ENCODE data around the gene IQCE.
A peak's percentile ranks its signal among the peaks of the same experiment; 100 is the strongest.

IQCE gene, protein sequence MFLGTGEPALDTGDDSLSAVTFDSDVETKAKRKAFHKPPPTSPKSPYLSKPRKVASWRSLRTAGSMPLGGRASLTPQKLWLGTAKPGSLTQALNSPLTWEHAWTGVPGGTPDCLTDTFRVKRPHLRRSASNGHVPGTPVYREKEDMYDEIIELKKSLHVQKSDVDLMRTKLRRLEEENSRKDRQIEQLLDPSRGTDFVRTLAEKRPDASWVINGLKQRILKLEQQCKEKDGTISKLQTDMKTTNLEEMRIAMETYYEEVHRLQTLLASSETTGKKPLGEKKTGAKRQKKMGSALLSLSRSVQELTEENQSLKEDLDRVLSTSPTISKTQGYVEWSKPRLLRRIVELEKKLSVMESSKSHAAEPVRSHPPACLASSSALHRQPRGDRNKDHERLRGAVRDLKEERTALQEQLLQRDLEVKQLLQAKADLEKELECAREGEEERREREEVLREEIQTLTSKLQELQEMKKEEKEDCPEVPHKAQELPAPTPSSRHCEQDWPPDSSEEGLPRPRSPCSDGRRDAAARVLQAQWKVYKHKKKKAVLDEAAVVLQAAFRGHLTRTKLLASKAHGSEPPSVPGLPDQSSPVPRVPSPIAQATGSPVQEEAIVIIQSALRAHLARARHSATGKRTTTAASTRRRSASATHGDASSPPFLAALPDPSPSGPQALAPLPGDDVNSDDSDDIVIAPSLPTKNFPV

DNA sequence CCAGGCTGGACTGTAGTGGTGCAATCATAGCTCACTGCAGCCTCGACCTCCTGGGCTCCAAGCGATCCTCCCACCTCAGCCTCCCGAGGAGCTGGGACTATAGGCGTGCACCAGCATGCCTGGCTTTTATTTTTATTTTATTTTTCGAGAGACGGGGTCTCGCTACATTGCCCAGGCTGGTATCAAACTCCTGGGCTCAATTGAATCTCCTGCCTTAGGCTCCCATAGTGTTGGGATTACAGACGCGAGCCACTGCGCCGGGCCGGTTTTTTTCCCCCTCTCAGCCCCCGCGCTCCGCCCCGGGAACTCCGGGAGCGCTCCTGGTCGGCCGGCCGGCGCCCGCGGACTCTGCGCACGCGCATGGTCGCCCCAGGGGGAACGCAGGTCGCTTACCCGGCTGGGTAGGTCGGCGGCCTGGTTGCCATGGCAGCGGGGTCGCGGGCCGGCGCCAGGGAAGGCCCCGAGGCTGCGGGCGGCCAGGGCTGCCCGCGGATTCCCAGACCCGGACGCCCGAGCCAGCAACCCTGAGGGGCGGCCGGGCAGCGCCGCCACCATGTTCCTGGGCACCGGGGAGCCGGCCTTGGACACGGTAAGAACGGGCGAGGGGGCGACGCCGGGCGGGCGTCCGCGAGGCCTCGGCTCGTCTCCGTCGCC lies at the start of gene IQCE:
TSS of gene IQCE (plus strand) at position 351 of the 654 bp plus-strand sequence. CDS start at position 554, 203 bp downstream.
- DNase-seq: peak; percentile 17 to 95 (median 82)

- DNase-seq: no peak
Observed at GRCh38 chr7:2509298-2509906, 49.4 kb upstream of the IQCE start.

- DNase-seq: no peak
Observed at GRCh38 chr7:2510130-2510776, 48.5 kb upstream of the IQCE start.

DNA sequence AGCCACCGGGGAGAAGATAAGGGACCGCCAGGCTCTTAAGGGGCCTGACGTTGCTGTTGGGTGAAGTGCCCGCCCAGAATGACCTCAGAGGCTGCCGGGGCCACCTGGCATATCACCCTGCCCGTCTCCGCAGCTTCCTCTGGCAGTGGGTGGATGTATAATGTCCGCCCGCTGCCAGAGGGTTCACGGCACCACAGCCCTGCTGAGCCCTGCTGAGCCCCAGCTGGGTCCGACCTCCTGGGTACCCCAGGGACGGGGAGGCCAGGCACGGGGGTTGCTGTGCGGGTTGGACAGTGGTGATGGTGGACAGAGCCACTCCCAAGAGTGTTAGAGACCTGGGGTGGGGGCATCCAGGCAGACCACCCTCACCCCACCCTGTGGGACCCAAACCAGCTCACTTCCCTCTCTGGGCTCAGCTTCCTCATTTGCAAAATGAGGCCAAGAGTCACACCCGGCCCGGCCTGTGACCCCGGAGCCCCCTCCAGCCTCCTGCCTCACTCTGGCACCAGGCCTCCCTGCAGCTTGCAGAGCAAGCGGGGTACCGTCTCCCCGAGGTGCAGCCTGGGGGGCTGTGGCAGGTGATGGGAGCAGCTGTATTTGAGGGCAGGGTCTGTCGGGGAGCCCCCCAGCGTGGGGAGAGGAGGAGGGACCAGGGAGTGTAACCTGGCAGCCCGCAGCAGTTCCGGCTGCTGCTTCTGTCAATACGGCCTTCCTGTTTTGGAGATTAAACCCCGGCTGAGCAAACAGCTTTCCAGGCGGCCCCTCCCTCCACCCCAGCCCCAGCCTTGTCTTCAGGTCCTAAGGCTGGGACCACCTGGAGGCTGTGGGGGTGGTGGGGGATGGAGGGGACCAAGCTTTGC lies 47.6 kb upstream of the IQCE start:
- DNase-seq: no peak

- DNase-seq: no peak
Observed at GRCh38 chr7:2511769-2512168, 47.0 kb upstream of the IQCE start.

DNA sequence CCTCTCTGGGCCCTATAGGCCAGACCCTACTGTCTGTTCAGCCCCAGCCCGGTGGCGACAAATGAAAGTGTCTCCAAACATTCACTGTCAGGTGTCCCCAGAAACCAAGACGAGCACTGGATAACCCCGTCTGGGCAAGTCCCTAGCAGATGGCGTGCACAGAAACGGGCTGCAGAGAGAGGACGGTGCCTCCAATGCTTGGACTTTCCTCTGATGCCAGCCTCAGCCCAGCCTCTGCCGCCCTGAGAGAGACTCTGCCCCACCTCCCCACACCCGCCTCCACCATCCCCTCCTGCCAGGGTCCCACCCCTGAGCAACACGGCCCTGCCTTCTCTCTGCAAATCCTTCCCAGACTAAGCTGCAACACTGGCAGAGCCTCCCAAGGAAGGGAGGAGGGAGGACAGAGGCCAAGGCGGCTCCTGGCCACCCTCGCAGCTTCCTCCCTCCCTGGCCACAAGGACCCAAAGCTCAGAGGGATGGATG lies 46.6 kb upstream of the IQCE start:
- DNase-seq: peak in 1 of 56 donors; percentile 25

GRCh38 chr7:2512713-2513112 lies 46.1 kb upstream of the IQCE start:
- no peak for DNase-seq

GRCh38 chr7:2513702-2514101 lies 45.1 kb upstream of the IQCE start:
- DNase-seq: no peak

DNA sequence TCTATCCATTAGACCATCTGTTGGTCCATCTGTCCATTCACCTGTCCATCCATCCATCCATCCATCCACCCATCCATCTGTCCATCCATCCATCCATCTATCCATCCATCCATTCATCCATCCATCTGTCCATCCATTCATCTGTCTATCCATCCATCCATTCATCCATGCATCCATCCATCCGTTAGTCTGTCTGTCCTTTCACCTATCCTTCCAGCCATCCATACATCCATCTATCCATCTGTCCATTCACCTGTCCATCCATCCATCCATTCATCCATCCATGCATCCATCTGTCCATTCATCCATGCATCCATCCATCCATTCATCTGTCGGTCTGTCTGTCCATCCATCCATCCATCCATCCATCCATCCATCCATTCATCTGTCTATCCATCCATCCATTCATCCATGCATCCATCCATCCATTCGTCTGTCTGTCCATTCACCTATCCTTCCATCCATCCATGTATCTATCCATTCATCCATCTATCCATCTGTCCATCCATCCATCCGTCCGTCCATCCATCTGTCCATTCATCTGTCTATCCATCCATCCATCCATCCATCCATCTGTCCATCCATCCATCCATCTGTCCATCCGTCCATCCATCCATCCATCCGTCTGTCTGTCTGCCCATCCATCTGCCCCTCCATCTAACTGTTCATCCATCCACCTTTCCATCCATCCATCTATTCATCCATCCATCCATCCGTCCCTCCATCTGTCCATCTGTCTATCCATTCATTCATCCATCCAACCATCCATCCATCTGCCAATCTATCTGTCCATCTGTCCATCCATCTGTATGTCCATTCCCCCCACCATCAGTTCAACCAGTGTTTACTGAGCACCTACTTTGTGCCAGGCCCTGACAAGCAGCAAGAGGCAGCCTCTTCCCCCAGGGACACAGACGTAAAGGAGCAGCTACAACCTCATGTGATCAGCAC lies 44.0 kb upstream of the IQCE start:
- DNase-seq: no peak

GRCh38 chr7:2515424-2516193 lies 43.2 kb upstream of the IQCE start:
- no peak for DNase-seq

- DNase-seq: no peak
Observed at GRCh38 chr7:2516194-2516555, 42.6 kb upstream of the IQCE start.

DNA sequence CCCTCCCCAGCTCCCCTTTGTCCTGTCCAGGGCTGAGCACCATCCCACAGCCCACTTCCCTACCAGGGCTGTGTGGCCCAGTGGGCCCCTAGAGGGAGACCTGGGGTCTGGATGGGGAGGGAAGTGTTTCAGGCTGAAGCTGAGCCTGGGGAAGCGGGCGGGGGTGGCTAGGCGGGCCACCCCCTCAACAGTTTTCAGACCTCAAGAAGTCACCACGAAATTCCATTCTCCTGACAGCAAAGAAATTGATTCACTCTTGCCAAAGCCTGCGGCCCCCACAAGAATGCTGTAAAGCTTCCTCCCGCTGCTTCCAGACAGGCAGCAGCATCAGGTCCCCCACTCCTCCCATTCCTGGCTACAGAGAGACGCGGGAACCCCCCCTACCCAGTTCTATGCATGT lies 41.8 kb upstream of the IQCE start:
- DNase-seq: no peak

- no peak for DNase-seq
Observed at GRCh38 chr7:2517678-2518507, 40.9 kb upstream of the IQCE start.

DNA sequence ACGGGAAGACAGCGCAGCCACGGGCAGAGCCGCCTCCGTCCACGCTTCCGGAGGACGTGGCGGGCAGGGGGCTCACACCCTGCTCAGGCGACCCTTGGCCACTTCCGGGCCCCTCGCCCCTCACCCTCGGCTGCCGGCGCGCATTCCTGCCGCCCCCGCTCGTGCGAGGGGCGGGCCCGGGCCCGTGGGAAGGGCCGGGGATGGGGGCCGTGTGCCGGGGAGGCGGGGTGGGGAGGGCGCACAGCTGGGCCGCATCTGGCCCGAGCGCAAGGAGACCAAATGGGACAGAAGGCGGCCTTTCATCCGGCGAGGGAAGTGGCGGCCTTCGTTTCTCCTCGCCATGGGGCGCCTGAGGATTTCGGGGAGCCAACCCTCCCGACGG lies 40.1 kb upstream of the IQCE start:
- DNase-seq: no peak

- DNase-seq: peak in 51 of 56 donors; percentile 36 to 93 (median 78)
Observed at GRCh38 chr7:2519119-2519930, 39.5 kb upstream of the IQCE start, which contains the start of gene LFNG. Gene LFNG, plus strand, starts transcription at chr7:2519774. Its CDS starts 88 bp downstream, at chr7:2519862.

- peak in 7 of 56 donors; percentile 13 to 37 (median 31) for DNase-seq
Observed at GRCh38 chr7:2520131-2520760, 38.5 kb upstream of the IQCE start.

All from nucleus accumbens (tissue), 56 donors.